GM18861 (cell line): ENCODE data around the gene DUSP19.

Source experiments
- ATAC-seq: cut with Tn5 transposase; IDR thresholded peaks from one replicate; pipeline ENCODE4 v1.9.1; 2021; ENCODE audit not compliant: unreplicated experiment

The DUSP19 gene

DNA sequence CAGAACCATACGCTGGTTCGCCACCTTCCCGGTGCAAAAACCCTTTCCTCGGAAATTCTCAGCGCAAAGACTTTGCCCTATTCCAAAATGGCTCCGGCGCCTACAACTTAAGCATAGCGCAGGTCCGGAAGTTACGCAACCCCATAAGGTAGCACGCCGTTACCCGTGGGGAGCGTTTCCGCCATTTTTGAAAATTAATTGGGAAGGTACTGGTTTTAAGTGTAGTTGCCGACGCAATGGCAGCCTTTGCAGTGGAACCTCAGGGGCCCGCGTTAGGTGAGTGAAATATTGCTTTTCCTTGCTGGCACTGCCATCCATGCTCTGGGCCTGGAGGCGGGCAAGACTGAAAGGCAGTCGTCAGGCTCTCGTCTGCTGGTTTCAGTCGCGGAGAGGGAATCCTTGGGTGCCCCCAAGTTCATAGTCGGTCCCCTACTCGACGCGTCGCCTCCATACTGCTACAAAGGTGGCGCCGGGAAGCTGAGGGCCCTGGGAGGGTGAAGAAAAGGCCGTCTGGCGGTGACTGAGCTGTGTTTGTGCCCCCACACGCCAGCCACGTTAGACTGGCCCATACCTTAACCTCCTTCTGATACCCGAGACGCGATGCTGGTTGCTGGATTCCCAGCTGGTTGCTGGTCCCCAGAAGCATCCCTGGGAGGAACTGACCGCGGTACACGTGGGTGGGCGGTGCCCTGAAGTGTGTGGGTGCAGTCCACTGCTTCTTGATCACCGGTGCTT is 45.8 kb downstream of the DUSP19 start, which contains the start of gene NUP35:
NUP35 (plus strand) TSS at position 222 of the 735 bp plus-strand sequence; CDS start at position 237, 15 bp downstream.
- ATAC-seq: peak; percentile 82

GRCh38 chr2:183124957-183125255 is 46.4 kb downstream of the DUSP19 start:
- ATAC-seq: no peak

DNA sequence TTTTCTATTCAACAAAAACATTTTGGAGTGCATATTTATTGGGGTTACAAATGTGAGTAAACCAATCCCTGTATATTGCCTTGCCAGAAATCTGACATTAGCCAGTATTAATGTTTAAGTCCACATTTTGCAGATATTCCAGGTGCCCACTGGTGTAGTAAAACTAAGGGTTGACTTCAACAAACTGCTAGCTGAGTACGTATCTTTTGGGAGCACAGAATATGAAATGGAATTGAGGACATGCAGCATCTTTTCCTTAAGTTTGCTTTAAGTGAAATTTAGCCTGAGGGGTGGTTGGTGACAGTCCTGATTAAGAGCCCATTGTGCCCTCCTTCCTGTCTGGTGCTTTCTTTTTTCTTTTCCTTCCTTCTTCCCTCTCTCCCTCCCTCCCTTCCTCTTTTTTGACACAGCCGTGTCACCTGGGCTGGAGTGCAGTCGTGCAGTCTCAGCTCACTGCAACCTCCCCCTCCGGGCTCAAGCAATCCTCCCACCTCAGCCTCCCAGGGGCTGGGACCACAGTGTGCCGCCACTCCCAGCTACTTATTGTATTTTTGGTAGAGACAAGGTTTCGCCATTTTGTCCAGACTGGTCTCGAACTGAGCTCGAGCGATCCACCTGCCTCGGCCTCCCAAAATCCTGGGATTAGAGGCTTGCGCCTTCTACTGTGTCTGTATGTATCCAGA is 47.3 kb downstream of the DUSP19 start:
- ATAC-seq: no peak

- ATAC-seq: no peak
Measured at GRCh38 chr2:183126635-183127034, 48.1 kb downstream of the DUSP19 start.

DNA sequence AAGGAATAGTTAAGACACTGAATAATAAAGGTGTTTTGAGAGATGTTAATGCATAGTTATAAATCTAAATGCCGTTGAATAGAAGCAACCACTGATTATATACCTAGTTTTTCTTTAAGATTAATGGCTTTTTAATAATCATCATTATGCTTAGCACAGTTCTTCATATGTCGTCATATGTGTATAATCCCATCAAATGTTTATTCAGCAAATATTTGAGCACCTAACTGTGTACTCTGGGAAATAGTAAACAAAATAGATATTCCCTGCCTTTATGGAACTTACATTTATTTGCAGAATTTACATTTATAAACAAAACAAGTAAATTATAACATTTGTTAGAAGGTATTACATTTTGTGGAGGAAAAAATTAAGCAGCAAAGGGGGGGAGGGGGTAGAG is 55.5 kb downstream of the DUSP19 start:
- ATAC-seq: no peak

DNA sequence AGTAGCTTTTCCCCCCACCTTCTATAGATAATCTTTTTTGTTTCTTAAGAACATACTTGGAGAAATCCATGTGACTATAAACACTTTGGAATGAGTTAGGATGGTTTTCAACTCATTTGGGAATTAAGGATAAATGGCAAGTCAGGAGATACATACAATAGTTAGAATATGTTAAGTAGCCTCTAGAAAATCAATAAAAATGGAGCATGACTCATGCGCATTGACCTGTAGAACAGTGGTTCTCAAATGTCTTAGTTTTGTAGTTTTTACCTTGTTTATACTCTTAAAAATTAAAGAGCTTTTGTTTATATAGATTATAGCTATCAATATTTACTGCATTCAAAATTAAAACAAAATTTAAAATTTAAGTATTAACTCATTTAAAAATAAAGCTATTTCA is 70.4 kb downstream of the DUSP19 start:
- ATAC-seq: no peak

GRCh38 chr2:183149489-183149888 is 70.9 kb downstream of the DUSP19 start:
- ATAC-seq: no peak
